Stimulated activated naive CD4-positive, alpha-beta T cell treated with Interleukin-2 at 50 U/mL for 16 hours (primary cell): ENCODE measurements around the gene PARVB.

Source experiments
- DNase-seq: peaks from one replicate; lab custom pipeline; 2025; lab: John Stamatoyannopoulos, UW

PARVB gene

GRCh38 chr22:44024288-44024921 is at the start of gene PARVB:
Gene PARVB, plus strand, starts transcription at chr22:44024302. Its CDS starts 38 bp downstream, at chr22:44024340.
- no peak for DNase-seq

- no peak for DNase-seq
Observed at GRCh38 chr22:43975041-43975440, 49.1 kb upstream of the PARVB start.

GRCh38 chr22:43976861-43977795 is 47.0 kb upstream of the PARVB start:
- DNase-seq = no peak

- no peak for DNase-seq
Observed at GRCh38 chr22:43978558-43978957, 45.5 kb upstream of the PARVB start.

- DNase-seq = no peak
Observed at GRCh38 chr22:43980579-43980978, 43.5 kb upstream of the PARVB start.

- DNase-seq = no peak
Observed at GRCh38 chr22:43980996-43981395, 43.1 kb upstream of the PARVB start.

GRCh38 chr22:43983808-43984207 is 40.3 kb upstream of the PARVB start:
- no peak for DNase-seq

- DNase-seq = no peak
Observed at GRCh38 chr22:43985532-43985931, 38.6 kb upstream of the PARVB start.

- DNase-seq = no peak
Observed at GRCh38 chr22:43988116-43988820, 35.8 kb upstream of the PARVB start.

- DNase-seq = no peak
Observed at GRCh38 chr22:43988960-43989359, 35.1 kb upstream of the PARVB start.

- no peak for DNase-seq
Observed at GRCh38 chr22:43990044-43990443, 34.1 kb upstream of the PARVB start.

- DNase-seq = no peak
Observed at GRCh38 chr22:43991316-43992020, 32.6 kb upstream of the PARVB start.

- DNase-seq = no peak
Observed at GRCh38 chr22:43992331-43992821, 31.7 kb upstream of the PARVB start.

- peak; percentile 53 for DNase-seq
Observed at GRCh38 chr22:43993072-43993760, 30.9 kb upstream of the PARVB start.

GRCh38 chr22:43994006-43994405 is 30.1 kb upstream of the PARVB start:
- no peak for DNase-seq

GRCh38 chr22:43994416-43994815 is 29.7 kb upstream of the PARVB start:
- no peak for DNase-seq

GRCh38 chr22:43995057-43995685 is 28.9 kb upstream of the PARVB start:
- DNase-seq = no peak

- no peak for DNase-seq
Observed at GRCh38 chr22:43995798-43996169, 28.3 kb upstream of the PARVB start.

- DNase-seq = peak; percentile 66
Observed at GRCh38 chr22:43996170-43996980, 27.7 kb upstream of the PARVB start.

GRCh38 chr22:43996981-43997265 is 27.2 kb upstream of the PARVB start:
- no peak for DNase-seq
